ENCODE results near the gene FAM107A. TPM values are rescaled to one million over a fixed set of nuclear protein-coding genes. Genes with fewer than 3 reads are reported as not detected.

FAM107A gene
- total and polyA plus RNA-seq, 2 experiments from 2014 or later: 0.13 to 0.22 TPM

DNA sequence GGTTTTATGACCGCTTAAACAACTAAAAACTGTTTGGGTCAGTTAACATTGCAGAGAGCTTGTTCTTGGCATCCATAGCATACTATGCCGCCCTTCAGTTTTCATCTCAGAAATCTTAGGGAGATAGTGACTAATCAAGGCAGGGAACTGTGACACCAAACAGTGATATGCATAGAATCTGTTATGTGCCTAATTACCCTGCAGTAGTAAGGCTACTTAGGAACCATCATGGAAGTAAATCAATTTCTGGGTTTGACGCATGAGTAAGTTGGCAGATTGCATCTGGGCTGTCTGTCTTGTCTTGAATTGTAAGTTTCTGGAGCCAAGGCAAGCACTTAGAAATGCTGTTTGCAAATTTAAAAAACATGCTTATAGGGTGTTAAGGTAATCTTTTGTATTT is 62.8 kb downstream of the FAM107A start:
- H3K79me2 ChIP-seq (ENCODE audit: insufficient read depth): no peaks in the 10 kb centered on the region
- in situ Hi-C loops (cut with MboI): no loop called here

More for the DNA sequence above, 62.8 kb downstream of the FAM107A start:
- Histone ChIP-seq H3K9ac (no peak overlapping the region), H3F3A (ENCODE audit: insufficient read depth) (no peaks in the 10 kb centered on the region), H4K20me1 (ENCODE audit: insufficient read depth) (no peaks in the 10 kb centered on the region), H3K4me1 (ENCODE audit: insufficient read depth) (no peaks in the 10 kb centered on the region), H3K36me3 (ENCODE audit: low read depth) (no peaks in the 10 kb centered on the region), H3K27ac (no peak overlapping the region), H2AFZ (no peak overlapping the region), H3K9me3 (ENCODE audit: low read depth) (no peaks in the 10 kb centered on the region), H3K4me3 (no peak overlapping the region), H3K4me2 (ENCODE audit: unreplicated experiment) (no peak overlapping the region), H3K9me2 (ENCODE audit: insufficient read depth) (no peaks in the 10 kb centered on the region), H3K27me3 (replicated peaks; ENCODE audit: insufficient read depth) (no peaks in the 10 kb centered on the region)
- DNase-seq: no peak
- no peak for TF ChIP-seq EZH2 (IDR thresholded peaks at IDR 0.05; ENCODE audit: insufficient read depth, poor library complexity, severe bottlenecking)
- WGBS, 2 experiments (ENCODE audit: low coverage in 1 of 2, low lambda C conversion rate in 2 of 2, missing lambda C conversion rate in 2 of 2): 96 to 98% methylated on average over 3 of the region's 3 CpGs

Other genes with a start within 250 kb of the FAM107A start
- gene PXK, start 244.5 kb downstream of the FAM107A start, total RNA-seq (2014; rRNA removed; shearing (Covaris generic)): 30.7 and 33.8 TPM in 2 replicates
- 45.1 and 46.2 TPM in 2 replicates for gene PXK, start 244.5 kb downstream of the FAM107A start, polyA plus RNA-seq (2016; fragmentation: Nextera tagmentation; extraction: Ambion mirVana)
- 108 and 110 TPM in 2 replicates for gene PDHB, start 143.6 kb downstream of the FAM107A start, total RNA-seq (2014; rRNA removed; shearing (Covaris generic))
- gene PDHB, start 143.6 kb downstream of the FAM107A start, polyA plus RNA-seq (2016; fragmentation: Nextera tagmentation; extraction: Ambion mirVana): 119 and 126 TPM in 2 replicates
- gene KCTD6, start 85.3 kb downstream of the FAM107A start, total RNA-seq (2014; rRNA removed; shearing (Covaris generic)): 12.3 and 13.7 TPM in 2 replicates
- gene KCTD6, start 85.3 kb downstream of the FAM107A start, polyA plus RNA-seq (2016; fragmentation: Nextera tagmentation; extraction: Ambion mirVana): 12.8 and 15.7 TPM in 2 replicates
- gene ACOX2, start 40.2 kb downstream of the FAM107A start, total RNA-seq (2014; rRNA removed; shearing (Covaris generic)): 7.5 and 9.7 TPM in 2 replicates
- gene ACOX2, start 40.2 kb downstream of the FAM107A start, polyA plus RNA-seq (2016; fragmentation: Nextera tagmentation; extraction: Ambion mirVana): 19.9 and 23.6 TPM in 2 replicates
- gene FAM3D, start 89.4 kb upstream of the FAM107A start, total RNA-seq (2014; rRNA removed; shearing (Covaris generic)): not detected in 2 replicates
- not detected in 2 replicates for gene FAM3D, start 89.4 kb upstream of the FAM107A start, polyA plus RNA-seq (2016; fragmentation: Nextera tagmentation; extraction: Ambion mirVana)

Data from GM23248 (cell line).